A673 (cell line): ENCODE results near the gene CDC42SE2.

Experiments
- EZH2 ChIP-seq: fragments of 200-600 bp; sonication (generic); IDR thresholded peaks from 2 replicates; pipeline ENCODE4 v1.6.1; 2017; ENCODE audit warnings: borderline replicate concordance, low read depth, mild to moderate bottlenecking, mixed read lengths, antibody characterized with exemption, low read length; ENCODE audit not compliant: poor library complexity, severe bottlenecking
- TF ChIP-seq, protein P1 (sequence below): fragments of 300-800, 200-600 bp; sonication (generic); conservative IDR thresholded peaks from 2 replicates; pipeline ENCODE4 v1.5.1; 2017; ENCODE audit warnings: low read depth, mild to moderate bottlenecking, antibody characterized with exemption, low read length, moderate library complexity, mixed read lengths

DNA sequence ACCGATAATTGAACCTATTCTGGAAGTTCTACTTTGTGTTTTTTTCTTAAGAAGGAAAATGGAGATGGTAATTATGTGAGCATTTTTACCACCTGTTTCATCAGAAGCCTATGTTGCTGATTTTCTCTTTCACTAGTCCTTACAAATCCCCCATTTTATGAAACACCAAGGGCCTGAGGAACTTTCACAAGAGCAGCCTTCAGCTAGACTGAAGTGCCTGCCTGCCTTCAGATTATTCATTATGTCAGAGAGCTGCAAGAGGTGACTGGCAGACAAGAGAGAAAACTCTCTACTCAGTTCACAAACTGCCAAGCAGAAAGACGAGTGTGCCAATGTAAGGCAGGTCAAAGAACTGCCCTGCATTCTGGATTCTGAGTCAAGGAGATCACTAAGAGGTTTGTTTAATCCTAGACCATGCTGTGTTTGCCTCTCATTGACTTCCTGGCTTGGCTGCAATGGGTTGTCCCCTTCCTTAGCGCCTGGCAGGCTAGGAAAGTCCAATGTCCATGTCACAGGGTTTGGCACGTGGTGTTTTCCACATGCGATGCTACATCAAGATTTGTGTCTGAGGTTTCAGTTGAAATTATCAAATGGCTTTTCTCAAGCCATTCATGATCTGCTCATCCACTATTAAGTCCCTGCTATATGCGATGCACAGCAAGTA is 143.3 kb downstream of the CDC42SE2 start:
- TF ChIP-seq, protein P1, sequence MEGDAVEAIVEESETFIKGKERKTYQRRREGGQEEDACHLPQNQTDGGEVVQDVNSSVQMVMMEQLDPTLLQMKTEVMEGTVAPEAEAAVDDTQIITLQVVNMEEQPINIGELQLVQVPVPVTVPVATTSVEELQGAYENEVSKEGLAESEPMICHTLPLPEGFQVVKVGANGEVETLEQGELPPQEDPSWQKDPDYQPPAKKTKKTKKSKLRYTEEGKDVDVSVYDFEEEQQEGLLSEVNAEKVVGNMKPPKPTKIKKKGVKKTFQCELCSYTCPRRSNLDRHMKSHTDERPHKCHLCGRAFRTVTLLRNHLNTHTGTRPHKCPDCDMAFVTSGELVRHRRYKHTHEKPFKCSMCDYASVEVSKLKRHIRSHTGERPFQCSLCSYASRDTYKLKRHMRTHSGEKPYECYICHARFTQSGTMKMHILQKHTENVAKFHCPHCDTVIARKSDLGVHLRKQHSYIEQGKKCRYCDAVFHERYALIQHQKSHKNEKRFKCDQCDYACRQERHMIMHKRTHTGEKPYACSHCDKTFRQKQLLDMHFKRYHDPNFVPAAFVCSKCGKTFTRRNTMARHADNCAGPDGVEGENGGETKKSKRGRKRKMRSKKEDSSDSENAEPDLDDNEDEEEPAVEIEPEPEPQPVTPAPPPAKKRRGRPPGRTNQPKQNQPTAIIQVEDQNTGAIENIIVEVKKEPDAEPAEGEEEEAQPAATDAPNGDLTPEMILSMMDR: no peak
- TF ChIP-seq EZH2: no peak
